HUES64 (cell line): Measurements from ENCODE around the gene RBM7.

Experiments used
- H3K27ac ChIP-seq: 2 replicates; pipeline ENCODE4 v1.7.0; 2013; ENCODE audit warnings: low read depth, low read length, inconsistent platforms
- H3K27me3 ChIP-seq: 2 replicates; pipeline ENCODE4 v1.6.1; 2013; ENCODE audit warnings: mild to moderate bottlenecking, low read length; ENCODE audit not compliant: insufficient read depth
- H3K36me3 ChIP-seq: 2 replicates; pipeline ENCODE4 v1.6.1; 2013; ENCODE audit warnings: mild to moderate bottlenecking, low read length; ENCODE audit not compliant: insufficient read depth
- H3K4me1 ChIP-seq: 2 replicates; pipeline ENCODE4 v1.6.1; 2013; ENCODE audit warnings: mild to moderate bottlenecking, low read length, moderate library complexity; ENCODE audit not compliant: insufficient read depth
- H3K4me3 ChIP-seq: 2 replicates; pipeline ENCODE4 v1.5.1; 2013; ENCODE audit warnings: mild to moderate bottlenecking, low read length, moderate library complexity
- H3K9ac ChIP-seq: 2 replicates; pipeline ENCODE4 v1.6.1; 2013; ENCODE audit warnings: mild to moderate bottlenecking, low read depth, low read length
- H3K9me3 ChIP-seq: 2 replicates; pipeline ENCODE4 v1.6.1; 2013; ENCODE audit warnings: low read depth, low read length; ENCODE audit not compliant: insufficient read depth
- WGBS: fragments of 150-250, 120-280 bp; methylation state at CpG from one replicate; pipeline ENCODE4 v1.1.7; 2013; ENCODE audit warnings: missing lambda C conversion rate; 5-methylcytosine and 5-hydroxymethylcytosine counted together

Gene RBM7

GRCh38 chr11:114398303-114398920, 2.1 kb upstream of the RBM7 start:
- Histone ChIP-seq H3K4me1 (peaks cover 28% of the 10 kb centered on the region), H3K27ac (no peak overlapping the region), H3K4me3 (peak overlapping the region; percentile 80; the same call in 1 of the 2 replicates), H3K36me3 (peaks cover 9% of the 10 kb centered on the region), H3K9ac (no peak overlapping the region), H3K27me3 (no peaks in the 10 kb centered on the region), H3K9me3 (no peaks in the 10 kb centered on the region)
- WGBS = 69% methylated on average over 2 of the region's 4 CpGs

- peak overlapping the region; percentile 98 for H3K27ac ChIP-seq
- H3K9me3 ChIP-seq = no peaks in the 10 kb centered on the region
- peak overlapping the region; percentile 96 for H3K9ac ChIP-seq
- peaks cover 28% of the 10 kb centered on the region for H3K4me1 ChIP-seq
- peaks cover 21% of the 10 kb centered on the region for H3K36me3 ChIP-seq
- H3K4me3 ChIP-seq = peak overlapping the region; percentile 80
- WGBS = 3% methylated on average over 29 of the region's 29 CpGs
- no peaks in the 10 kb centered on the region for H3K27me3 ChIP-seq
Observed at GRCh38 chr11:114399490-114400215, 813 bp upstream of the RBM7 start.

GRCh38 chr11:114400915-114401223, 403 bp downstream of the RBM7 start:
- under 1% methylated on average over 7 of the region's 8 CpGs for WGBS
- H3K36me3 ChIP-seq = peaks cover 33% of the 10 kb centered on the region

GRCh38 chr11:114401311-114401710, 845 bp downstream of the RBM7 start:
- H3K27ac ChIP-seq = peak overlapping the region; percentile 98
- peaks cover 38% of the 10 kb centered on the region for H3K36me3 ChIP-seq
- H3K9me3 ChIP-seq = no peaks in the 10 kb centered on the region
- H3K9ac ChIP-seq = peak overlapping the region; percentile 96
- H3K4me3 ChIP-seq = peak overlapping the region; percentile 80
- peaks cover 23% of the 10 kb centered on the region for H3K4me1 ChIP-seq
- H3K27me3 ChIP-seq = no peaks in the 10 kb centered on the region
- 0% methylated on average over 3 of the region's 4 CpGs for WGBS

More at GRCh38 chr11:114400915-114401223, 403 bp downstream of the RBM7 start:
- Histone ChIP-seq H3K27ac (peak overlapping the region; percentile 98), H3K9ac (peak overlapping the region; percentile 96), H3K4me3 (peak overlapping the region; percentile 80), H3K4me1 (peaks cover 27% of the 10 kb centered on the region), H3K27me3 (no peaks in the 10 kb centered on the region), H3K9me3 (no peaks in the 10 kb centered on the region)

- H3K36me3 ChIP-seq = peaks cover 48% of the 10 kb centered on the region
- H3K4me3 ChIP-seq = no peak overlapping the region
- H3K9me3 ChIP-seq = no peaks in the 10 kb centered on the region
- H3K27ac ChIP-seq = no peak overlapping the region
- WGBS = 94% methylated on average over 3 of the region's 4 CpGs
- peaks cover 11% of the 10 kb centered on the region; the same call in 1 of the 2 replicates for H3K4me1 ChIP-seq
- H3K9ac ChIP-seq = no peak overlapping the region
- H3K27me3 ChIP-seq = no peaks in the 10 kb centered on the region
Observed at GRCh38 chr11:114412946-114413345, 12.5 kb downstream of the RBM7 start.

- Histone ChIP-seq H3K9ac (no peak overlapping the region), H3K27ac (0 out of 2 replicates have a peak overlapping the region, but pooled peaks have one; percentile 38)
- 79% methylated on average over 10 of the region's 10 CpGs for WGBS
Observed at GRCh38 chr11:114413958-114414357, 13.5 kb downstream of the RBM7 start.

GRCh38 chr11:114416441-114416961, 16.0 kb downstream of the RBM7 start:
- no peak overlapping the region for H3K27ac ChIP-seq
- H3K36me3 ChIP-seq = peaks cover 18% of the 10 kb centered on the region
- H3K27me3 ChIP-seq = no peaks in the 10 kb centered on the region

More at GRCh38 chr11:114413958-114414357, 13.5 kb downstream of the RBM7 start:
- Histone ChIP-seq H3K27me3 (no peaks in the 10 kb centered on the region), H3K4me1 (peaks cover 11% of the 10 kb centered on the region; the same call in 1 of the 2 replicates), H3K9me3 (no peaks in the 10 kb centered on the region), H3K36me3 (peaks cover 38% of the 10 kb centered on the region), H3K4me3 (no peak overlapping the region)

GRCh38 chr11:114426280-114426679, 25.8 kb downstream of the RBM7 start:
- Histone ChIP-seq H3K9ac (no peak overlapping the region), H3K36me3 (no peaks in the 10 kb centered on the region), H3K27ac (no peak overlapping the region), H3K4me1 (no peaks in the 10 kb centered on the region), H3K9me3 (no peaks in the 10 kb centered on the region), H3K4me3 (no peak overlapping the region), H3K27me3 (no peaks in the 10 kb centered on the region)
- WGBS = 86% methylated on average over 4 of the region's 4 CpGs

More at GRCh38 chr11:114416441-114416961, 16.0 kb downstream of the RBM7 start:
- Histone ChIP-seq H3K9ac (no peak overlapping the region), H3K9me3 (no peaks in the 10 kb centered on the region), H3K4me1 (peaks cover 11% of the 10 kb centered on the region; the same call in 1 of the 2 replicates), H3K4me3 (no peak overlapping the region)

- H3K36me3 ChIP-seq = no peaks in the 10 kb centered on the region
- H3K4me1 ChIP-seq = no peaks in the 10 kb centered on the region
- H3K27me3 ChIP-seq = no peaks in the 10 kb centered on the region
- H3K9me3 ChIP-seq = no peaks in the 10 kb centered on the region
- H3K27ac ChIP-seq = no peak overlapping the region
- H3K9ac ChIP-seq = no peak overlapping the region
- H3K4me3 ChIP-seq = no peak overlapping the region
Observed at GRCh38 chr11:114430290-114430689, 29.8 kb downstream of the RBM7 start.

- Histone ChIP-seq H3K4me1 (peaks cover 4% of the 10 kb centered on the region), H3K9ac (no peak overlapping the region), H3K36me3 (no peaks in the 10 kb centered on the region), H3K27ac (no peak overlapping the region), H3K27me3 (no peaks in the 10 kb centered on the region), H3K4me3 (no peak overlapping the region), H3K9me3 (no peaks in the 10 kb centered on the region)
- WGBS = no CpG with 5 or more reads among the region's 3 CpGs
Observed at GRCh38 chr11:114432893-114433292, 32.4 kb downstream of the RBM7 start.

- no peaks in the 10 kb centered on the region for H3K9me3 ChIP-seq
- H3K4me3 ChIP-seq = no peak overlapping the region
- no peak overlapping the region for H3K9ac ChIP-seq
- no peaks in the 10 kb centered on the region for H3K27me3 ChIP-seq
- H3K4me1 ChIP-seq = peaks cover 8% of the 10 kb centered on the region
- 83% methylated on average over 3 of the region's 4 CpGs for WGBS
- H3K36me3 ChIP-seq = no peaks in the 10 kb centered on the region
- no peak overlapping the region for H3K27ac ChIP-seq
Observed at GRCh38 chr11:114433376-114433775, 32.9 kb downstream of the RBM7 start.
